ENCODE measurements around the gene DNASE2.
"Not testable (repeated sequence)": the region's sequence is repeated elsewhere in the genome, so short reads cannot be mapped to it uniquely, and the experiment has no call there.

Gene DNASE2

DNA sequence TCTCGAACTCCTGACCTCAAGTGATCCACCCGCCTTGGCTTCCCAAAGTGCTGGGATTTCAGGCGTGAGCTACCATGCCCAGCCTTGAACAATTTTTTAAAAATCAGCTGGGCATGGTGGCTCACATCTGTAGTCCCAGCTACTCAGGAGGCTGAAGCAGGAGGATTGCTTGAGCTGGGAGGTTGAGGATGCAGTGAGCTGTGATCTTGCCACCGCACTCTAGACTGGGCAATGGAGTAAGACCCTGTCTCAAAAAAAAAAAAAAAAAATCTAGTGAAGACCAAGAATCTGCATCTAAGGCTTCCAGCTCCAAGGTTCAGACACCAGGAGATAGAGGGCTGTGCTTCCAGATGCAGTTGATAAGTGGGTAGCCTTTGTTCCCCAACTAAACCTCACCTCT is 17.1 kb downstream of the DNASE2 start:
- no peak for DNase-seq

DNA sequence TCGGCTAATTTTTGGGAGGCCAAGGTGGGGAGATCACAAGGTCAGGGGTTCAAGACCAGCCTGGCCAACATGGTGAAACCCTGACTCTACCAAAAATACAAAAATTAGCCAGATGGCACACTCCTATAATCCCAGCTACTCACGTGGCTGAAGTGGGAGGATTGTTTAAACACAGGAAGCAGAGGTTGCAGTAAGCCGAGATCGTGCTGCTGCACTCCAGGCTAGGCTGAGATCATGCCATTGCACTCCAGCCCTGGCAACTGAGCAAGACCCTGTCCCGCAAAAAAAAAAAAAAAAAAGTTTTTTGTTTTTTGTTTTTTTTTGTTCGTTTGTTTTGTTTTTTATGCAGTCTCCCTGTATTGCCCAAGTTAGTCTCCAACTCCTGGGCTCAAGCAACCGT is 21.7 kb downstream of the DNASE2 start:
- DNase-seq = no peak

DNA sequence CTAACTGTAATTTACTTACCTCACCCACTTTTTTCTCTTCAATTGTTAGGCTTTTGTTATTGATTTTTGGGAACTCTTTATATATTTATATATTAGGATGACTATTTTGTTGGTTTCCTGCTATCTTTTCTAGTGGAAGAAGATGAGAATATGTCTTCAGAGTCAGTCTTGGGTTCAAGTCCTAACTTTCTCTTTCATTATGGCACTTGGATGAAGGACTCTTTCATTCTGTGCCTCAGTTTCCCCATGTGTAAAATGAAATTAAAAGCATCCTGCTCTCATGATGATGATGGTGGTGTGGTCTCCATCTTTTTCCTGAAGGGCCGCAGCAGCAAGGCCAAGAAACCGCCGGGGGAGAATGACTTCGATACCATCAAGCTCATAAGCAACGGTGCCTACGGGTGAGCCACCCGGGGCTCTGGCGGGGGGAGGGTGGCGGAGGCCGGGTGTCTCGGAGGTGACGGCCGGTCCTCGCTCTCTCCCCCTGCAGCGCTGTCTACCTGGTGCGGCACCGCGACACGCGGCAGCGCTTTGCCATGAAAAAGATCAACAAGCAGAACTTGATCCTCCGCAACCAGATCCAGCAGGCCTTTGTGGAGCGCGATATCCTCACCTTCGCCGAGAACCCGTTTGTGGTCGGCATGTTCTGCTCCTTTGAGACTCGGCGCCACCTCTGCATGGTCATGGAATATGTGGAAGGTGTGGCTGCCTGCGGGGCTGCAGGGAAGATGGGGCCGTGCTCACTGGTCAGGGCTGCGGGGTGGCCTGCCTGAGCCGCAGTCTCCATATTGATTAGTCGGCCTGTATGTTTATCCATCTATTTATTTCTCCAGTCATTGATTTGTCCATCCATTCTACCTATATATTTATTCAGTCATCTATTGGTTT is 23.0 kb downstream of the DNASE2 start:
- no peak for DNase-seq

GRCh38 chr19:12856653-12857052 is 24.6 kb downstream of the DNASE2 start:
- DNase-seq = no peak

DNA sequence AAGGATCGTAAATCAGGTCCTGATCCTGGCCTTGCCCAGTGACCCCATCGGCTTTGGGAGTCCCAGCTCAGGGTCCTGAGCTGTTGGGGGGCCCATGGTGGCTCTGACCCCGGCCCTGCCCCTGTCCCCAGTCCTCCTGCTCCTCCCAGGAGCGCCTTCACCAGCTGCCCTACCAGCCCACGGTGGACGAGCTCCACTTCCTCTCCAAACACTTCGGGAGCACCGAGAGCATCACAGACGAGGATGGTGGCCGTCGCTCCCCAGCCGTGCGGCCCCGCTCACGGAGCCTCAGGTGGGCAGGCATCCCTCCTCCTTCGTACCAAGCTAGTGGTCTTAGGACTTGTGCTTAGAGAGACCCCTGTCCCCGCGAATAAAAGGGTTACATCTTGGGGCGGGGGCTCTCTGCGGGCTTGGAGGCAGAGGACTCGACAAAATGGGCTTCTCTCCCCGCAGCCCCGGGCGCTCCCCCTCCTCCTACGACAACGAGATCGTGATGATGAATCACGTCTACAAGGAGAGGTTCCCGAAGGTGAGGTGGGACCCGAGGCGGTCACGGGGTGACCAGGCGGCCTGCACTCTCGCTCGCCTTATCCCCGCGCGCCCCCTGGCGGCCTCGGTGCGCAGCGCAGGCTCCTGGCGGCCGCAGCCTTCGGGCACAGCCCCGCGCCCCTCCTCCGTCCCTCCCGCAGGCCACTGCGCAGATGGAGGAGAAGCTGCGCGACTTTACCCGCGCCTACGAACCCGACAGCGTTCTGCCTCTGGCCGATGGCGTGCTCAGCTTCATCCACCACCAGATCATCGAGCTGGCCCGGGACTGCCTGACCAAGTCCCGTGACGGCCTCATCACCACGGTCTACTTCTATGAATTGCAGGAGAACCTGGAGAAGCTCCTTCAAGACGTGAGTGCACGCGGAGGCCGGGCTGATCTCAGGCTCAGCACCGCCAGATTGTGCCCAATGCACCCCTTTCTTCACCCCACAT is 33.8 kb downstream of the DNASE2 start:
- DNase-seq = peak; percentile 89

GRCh38 chr19:12846613-12847012 is 34.6 kb downstream of the DNASE2 start:
- not testable (repeated sequence) for DNase-seq

- no peak for DNase-seq
Observed at GRCh38 chr19:12843999-12844732, 37.1 kb downstream of the DNASE2 start.

- no peak for DNase-seq
Observed at GRCh38 chr19:12843328-12843727, 37.9 kb downstream of the DNASE2 start.

GRCh38 chr19:12842511-12842910 is 38.7 kb downstream of the DNASE2 start:
- no peak for DNase-seq

DNA sequence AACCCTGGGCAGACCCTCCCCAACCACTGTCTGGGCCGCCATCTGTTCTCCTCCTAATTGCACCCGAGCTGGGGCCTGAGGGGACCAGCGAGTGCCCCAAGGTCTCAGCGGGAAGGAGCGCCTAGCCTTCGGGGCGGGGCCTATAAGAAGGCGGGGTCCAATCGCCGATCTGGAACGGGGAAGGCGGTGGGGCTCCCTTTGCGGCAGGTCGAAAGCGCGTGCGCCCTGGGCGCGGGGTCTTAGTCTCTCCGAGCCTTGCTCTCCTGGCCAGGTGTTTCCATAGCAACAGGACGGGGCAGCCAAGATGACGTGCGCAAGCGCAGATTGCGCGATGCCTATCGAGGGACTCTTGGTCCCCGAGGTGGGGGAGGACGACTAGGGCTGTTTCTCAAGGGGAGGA is 40.2 kb downstream of the DNASE2 start:
- peak; percentile 41 for DNase-seq

- peak; percentile 73 for DNase-seq
Observed at GRCh38 chr19:12840091-12841079, 40.9 kb downstream of the DNASE2 start.

DNA sequence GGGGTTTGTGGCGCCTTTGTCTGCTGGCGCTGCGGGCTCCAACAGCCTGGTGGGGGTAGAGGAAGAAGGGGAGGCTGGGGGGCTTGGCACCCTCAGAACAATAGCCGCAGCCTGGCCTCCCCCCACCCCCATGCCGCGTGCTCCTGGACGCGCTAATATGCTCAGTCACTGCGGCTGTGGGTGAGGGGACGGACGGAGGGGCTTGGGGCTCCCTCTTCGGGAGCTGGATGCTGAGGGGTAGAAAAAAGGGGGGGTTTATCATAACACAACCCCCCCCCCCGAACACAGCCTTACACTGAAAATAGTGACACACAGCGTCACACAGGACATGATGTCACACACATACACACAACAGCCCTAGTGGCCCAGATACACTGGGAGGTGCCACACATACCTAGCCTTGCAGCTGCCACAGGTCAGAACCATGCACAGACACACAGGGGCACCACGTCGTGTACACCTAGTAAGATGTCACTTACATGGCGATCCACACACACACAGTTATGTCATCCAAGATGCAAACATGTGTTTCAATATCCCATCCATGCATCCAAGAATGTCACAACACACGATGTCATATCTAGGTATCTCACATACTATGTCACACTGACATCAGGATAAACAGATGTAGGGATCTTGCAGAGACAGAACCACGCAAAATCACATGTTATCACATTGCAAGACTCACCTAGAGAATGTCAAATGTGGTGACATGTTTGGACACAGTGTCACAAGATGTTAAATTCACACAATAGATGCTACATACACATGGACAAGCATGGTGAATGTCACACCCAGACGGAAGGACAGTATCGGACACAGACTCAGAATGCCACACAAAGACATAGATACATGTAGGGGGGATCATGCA is 42.1 kb downstream of the DNASE2 start:
- DNase-seq = peak; percentile 35

DNA sequence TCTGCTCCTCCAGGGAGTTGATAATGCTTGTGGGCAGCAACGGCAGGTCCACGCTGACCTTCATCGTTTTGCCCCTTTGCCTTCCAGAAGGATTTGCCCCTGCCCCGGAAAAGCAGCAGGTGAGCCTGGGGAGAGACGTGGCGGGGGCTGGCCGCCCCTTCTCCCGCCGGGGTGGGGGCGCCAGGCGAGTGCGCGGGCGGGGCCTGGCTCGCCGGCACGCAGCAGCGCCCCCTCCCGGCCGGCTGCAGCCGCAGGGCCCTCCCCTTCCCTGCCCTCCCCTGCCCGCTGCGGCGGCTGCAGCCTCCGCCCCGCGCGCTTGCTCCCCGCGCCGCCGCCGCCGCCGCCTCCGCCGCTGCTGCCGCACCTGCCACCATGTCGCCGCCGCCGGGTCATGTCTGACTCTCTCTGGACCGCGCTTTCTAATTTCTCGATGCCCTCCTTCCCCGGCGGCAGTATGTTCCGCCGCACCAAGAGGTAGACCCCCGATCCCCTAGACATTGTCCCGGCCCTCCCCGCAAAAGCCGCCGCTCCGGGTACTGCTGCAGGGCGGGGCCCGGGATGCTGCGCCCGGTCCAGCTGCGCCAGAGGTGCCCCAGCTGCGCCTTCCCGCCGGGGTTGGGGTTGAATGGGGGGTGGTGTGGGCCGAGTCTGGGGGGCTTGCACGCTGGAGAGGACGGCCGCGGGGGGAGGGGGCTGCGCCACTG is 42.9 kb downstream of the DNASE2 start, which contains the start of gene MAST1:
MAST1 (plus strand) TSS at position 334 of the 704 bp plus-strand sequence; CDS start at position 392, 58 bp downstream.
- peak; percentile 66 for DNase-seq

GRCh38 chr19:12837225-12837624 is 44.0 kb downstream of the DNASE2 start:
- no peak for DNase-seq

DNA sequence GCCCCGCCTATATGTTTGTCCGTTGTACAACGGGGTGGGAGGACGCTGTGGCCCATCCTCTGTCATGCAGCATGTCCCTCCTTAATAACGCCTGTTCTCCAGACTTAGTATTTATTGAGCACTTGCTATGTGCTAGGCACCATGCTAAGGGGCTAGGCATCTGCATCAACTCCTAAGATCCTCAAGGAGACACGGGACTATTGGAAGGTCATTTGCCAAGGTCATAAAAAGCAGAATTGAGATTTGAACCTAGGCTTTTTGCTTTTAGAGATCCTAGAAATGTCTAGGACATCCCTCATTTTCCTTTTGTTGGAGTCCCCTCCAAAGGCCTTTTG is 44.8 kb downstream of the DNASE2 start:
- DNase-seq = no peak

- peak; percentile 34 for DNase-seq
Observed at GRCh38 chr19:12834976-12835757, 46.1 kb downstream of the DNASE2 start.

DNA sequence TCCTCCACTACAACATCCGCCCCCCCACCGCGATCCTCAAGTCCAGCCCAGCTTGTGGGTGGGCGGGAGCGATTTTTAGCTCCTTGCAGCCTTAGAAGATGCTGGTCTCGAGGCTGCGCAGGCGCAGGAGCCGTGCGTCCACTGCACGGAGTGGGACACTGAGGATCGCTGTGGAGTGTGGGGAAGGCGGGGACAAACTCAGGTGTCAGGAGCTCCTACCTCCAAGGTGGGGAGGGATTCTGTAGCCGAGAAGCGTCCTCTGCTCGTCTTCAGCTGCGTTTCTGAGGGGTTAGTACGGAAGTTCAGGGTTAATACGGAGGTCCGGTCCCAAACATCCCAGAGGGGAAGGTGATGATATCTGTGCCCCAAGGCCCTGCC is 46.7 kb downstream of the DNASE2 start, which contains the start of gene RTBDN:
RTBDN (minus strand) TSS at position 14 of the 378 bp plus-strand sequence. CDS start 4,600 bp downstream, outside the sequence.
- no peak for DNase-seq

GRCh38 chr19:12833738-12834565 is 47.3 kb downstream of the DNASE2 start:
- DNase-seq = peak; percentile 49
